DMS 273 (cell line): Measurements from ENCODE around the gene SYTL2.
A peak's percentile ranks its signal among the peaks of the same experiment; 100 is the strongest.

ENCODE experiments used
- DNase-seq: peaks from one replicate; lab custom pipeline; 2025; ENCODE audit not compliant: unreplicated experiment; lab: John Stamatoyannopoulos, UW

SYTL2 gene

GRCh38 chr11:85764796-85765195 lies 46.1 kb downstream of the SYTL2 start:
- no peak for DNase-seq

- DNase-seq, result no peak
These were observed 48.7 kb downstream of the SYTL2 start for GRCh38 chr11:85762226-85762625.

- DNase-seq, result no peak
These were observed 51.0 kb downstream of the SYTL2 start for GRCh38 chr11:85759915-85760314.

GRCh38 chr11:85758480-85759039 lies 52.4 kb downstream of the SYTL2 start:
- DNase-seq, result no peak

- DNase-seq, result no peak
These were observed 52.9 kb downstream of the SYTL2 start for GRCh38 chr11:85758026-85758425.

- DNase-seq, result no peak
These were observed 54.3 kb downstream of the SYTL2 start for GRCh38 chr11:85756401-85757200.

GRCh38 chr11:85755701-85756100 lies 55.2 kb downstream of the SYTL2 start:
- no peak for DNase-seq

- DNase-seq, result no peak
These were observed 55.7 kb downstream of the SYTL2 start for GRCh38 chr11:85755285-85755684.

GRCh38 chr11:85752890-85753581 lies 57.9 kb downstream of the SYTL2 start:
- no peak for DNase-seq

- DNase-seq, result no peak
These were observed 58.6 kb downstream of the SYTL2 start for GRCh38 chr11:85752201-85752889.

GRCh38 chr11:85751724-85752123 lies 59.2 kb downstream of the SYTL2 start:
- no peak for DNase-seq

GRCh38 chr11:85750646-85751045 lies 60.3 kb downstream of the SYTL2 start:
- no peak for DNase-seq

GRCh38 chr11:85749884-85750283 lies 61.1 kb downstream of the SYTL2 start:
- no peak for DNase-seq

- DNase-seq, result no peak
These were observed 61.6 kb downstream of the SYTL2 start for GRCh38 chr11:85749287-85749834.

GRCh38 chr11:85748455-85748891 lies 62.5 kb downstream of the SYTL2 start:
- DNase-seq, result no peak

GRCh38 chr11:85746670-85747069 lies 64.3 kb downstream of the SYTL2 start:
- no peak for DNase-seq

GRCh38 chr11:85745626-85746025 lies 65.3 kb downstream of the SYTL2 start:
- DNase-seq, result no peak

GRCh38 chr11:85742873-85743275 lies 68.1 kb downstream of the SYTL2 start:
- DNase-seq, result no peak

- DNase-seq, result no peak
These were observed 68.6 kb downstream of the SYTL2 start for GRCh38 chr11:85742348-85742747.

GRCh38 chr11:85740481-85741400 lies 70.2 kb downstream of the SYTL2 start:
- DNase-seq, result peak; percentile 14
